Activated naive CD8-positive, alpha-beta T cell treated with anti-CD3 and anti-CD28 coated beads, Interleukin-2, amount 10 ng/mL, durations not matched to agents 7 days and 5 days (primary cell): Measurements from ENCODE around the gene PRKAR2B. TPM values are rescaled to one million over a fixed set of nuclear protein-coding genes. Genes with fewer than 3 reads are reported as not detected.

ENCODE experiments used
- ATAC-seq: fragments of 150-1000 bp; cut with Tn5 transposase; one replicate; pipeline ENCODE4 v1.10.0; 2021; ENCODE audit warnings: low read depth, moderate library complexity
- POLR2A ChIA-PET: fragments of 350-600 bp; sonication (Branson Sonifier 250); formaldehyde crosslinking; loops from one replicate; lab custom pipeline; 2021; ENCODE audit warnings: antibody characterized with exemption; lab: Charles Lee
- DNase-seq: peaks from one replicate; pipeline ENCODE4 v3.0.0; 2021
- H3K27ac Mint-ChIP-seq: one replicate; pipeline ENCODE4 v1.8.0; 2022; ENCODE audit warnings: mild to moderate bottlenecking, mixed read lengths
- H3K27me3 Mint-ChIP-seq: one replicate; pipeline ENCODE4 v1.8.0; 2022; ENCODE audit warnings: mild to moderate bottlenecking, moderate library complexity, mixed read lengths
- H3K36me3 Mint-ChIP-seq: one replicate; pipeline ENCODE4 v1.8.0; 2021; ENCODE audit warnings: mild to moderate bottlenecking, mixed read lengths
- H3K4me1 Mint-ChIP-seq: one replicate; pipeline ENCODE4 v1.8.0; 2021; ENCODE audit warnings: mixed read lengths
- H3K4me3 Mint-ChIP-seq: one replicate; pipeline ENCODE4 v1.8.0; 2022; ENCODE audit warnings: mild to moderate bottlenecking, moderate library complexity, mixed read lengths
- H3K9me3 Mint-ChIP-seq: one replicate; pipeline ENCODE4 v1.8.0; 2021; ENCODE audit warnings: mixed read lengths
- total RNA-seq, 2 experiments: library from RNA; stranded (reverse); gene quantifications; one replicate each; pipeline ENCODE4 v1.2.3, GENCODE V29; 2021

Gene PRKAR2B
- total RNA-seq, 2 experiments from 2014 or later = 1.4 to 1.6 TPM

DNA sequence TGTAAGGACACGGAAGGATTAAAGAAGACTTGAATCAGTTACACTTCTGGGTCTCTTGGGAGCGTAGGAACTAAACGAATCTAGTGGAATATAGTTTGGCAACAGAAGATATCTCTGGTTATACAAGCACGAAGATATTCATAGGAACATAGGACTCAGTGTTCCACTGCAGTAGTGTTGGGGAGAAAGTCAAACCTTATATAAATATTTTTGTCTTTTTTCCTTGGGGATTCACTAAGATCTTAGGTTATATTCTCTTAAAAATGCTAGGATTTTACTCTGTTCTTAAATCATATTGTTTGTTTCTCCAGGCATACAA, 21.4 kb downstream of the PRKAR2B start:
- H3K27me3 Mint-ChIP-seq = peaks cover 7% of the 10 kb centered on the region
- H3K4me1 Mint-ChIP-seq = peaks cover 6% of the 10 kb centered on the region
- ATAC-seq = no peak
- POLR2A ChIA-PET = no interaction called here
- H3K27ac Mint-ChIP-seq = no peak overlapping the region
- H3K9me3 Mint-ChIP-seq = no peaks in the 10 kb centered on the region
- no peak overlapping the region for H3K4me3 Mint-ChIP-seq
- H3K36me3 Mint-ChIP-seq = no peaks in the 10 kb centered on the region
- no peak for DNase-seq

DNA sequence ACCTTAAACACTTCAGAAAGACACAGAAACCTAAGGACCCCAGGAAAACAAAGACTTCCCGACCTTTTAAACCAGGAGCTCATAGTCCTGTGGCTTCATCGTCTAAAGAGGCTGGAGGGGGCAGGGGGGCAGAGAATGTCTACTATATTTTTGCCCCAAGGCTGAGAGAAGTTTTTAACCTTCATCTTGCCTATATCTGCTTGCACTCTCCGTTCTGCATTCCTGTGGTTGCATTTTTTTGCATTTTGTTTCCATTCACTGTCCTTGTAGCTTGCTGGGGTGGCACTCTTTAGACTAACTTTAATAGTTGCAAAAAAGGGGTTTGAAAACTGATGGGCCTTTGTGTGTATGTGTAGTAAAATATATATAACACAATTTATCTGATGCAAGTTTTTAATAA, 23.7 kb downstream of the PRKAR2B start:
- peaks cover 6% of the 10 kb centered on the region for H3K4me1 Mint-ChIP-seq
- no peak for DNase-seq
- peaks cover 10% of the 10 kb centered on the region for H3K27me3 Mint-ChIP-seq
- no peaks in the 10 kb centered on the region for H3K9me3 Mint-ChIP-seq
- H3K36me3 Mint-ChIP-seq = no peaks in the 10 kb centered on the region
- no peak overlapping the region for H3K27ac Mint-ChIP-seq
- H3K4me3 Mint-ChIP-seq = no peak overlapping the region
- POLR2A ChIA-PET = no interaction called here
- ATAC-seq = no peak

DNA sequence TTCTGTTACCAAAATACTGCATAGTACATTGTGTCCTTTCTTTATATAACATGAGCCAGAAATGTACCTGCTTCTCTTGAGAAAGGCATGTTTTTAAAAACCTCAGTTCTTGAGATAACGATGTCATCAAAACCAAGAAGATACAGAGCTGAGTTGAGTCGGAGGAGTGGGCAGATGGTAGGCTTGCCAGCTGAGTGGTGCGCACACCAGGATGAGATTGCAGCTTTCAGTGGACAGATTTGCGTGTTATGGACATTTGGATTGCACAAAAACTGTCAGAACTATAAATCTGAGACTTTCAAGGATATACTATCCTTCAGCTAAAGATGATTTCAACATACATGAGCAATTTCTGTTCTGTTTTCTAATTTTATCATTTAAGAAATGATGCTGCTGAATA, 25.0 kb downstream of the PRKAR2B start:
- H3K9me3 Mint-ChIP-seq = no peaks in the 10 kb centered on the region
- H3K27ac Mint-ChIP-seq = no peak overlapping the region
- no peak overlapping the region for H3K4me3 Mint-ChIP-seq
- POLR2A ChIA-PET = no interaction called here
- H3K36me3 Mint-ChIP-seq = no peaks in the 10 kb centered on the region
- peaks cover 11% of the 10 kb centered on the region for H3K27me3 Mint-ChIP-seq
- peaks cover 6% of the 10 kb centered on the region for H3K4me1 Mint-ChIP-seq
- no peak for DNase-seq
- no peak for ATAC-seq

DNA sequence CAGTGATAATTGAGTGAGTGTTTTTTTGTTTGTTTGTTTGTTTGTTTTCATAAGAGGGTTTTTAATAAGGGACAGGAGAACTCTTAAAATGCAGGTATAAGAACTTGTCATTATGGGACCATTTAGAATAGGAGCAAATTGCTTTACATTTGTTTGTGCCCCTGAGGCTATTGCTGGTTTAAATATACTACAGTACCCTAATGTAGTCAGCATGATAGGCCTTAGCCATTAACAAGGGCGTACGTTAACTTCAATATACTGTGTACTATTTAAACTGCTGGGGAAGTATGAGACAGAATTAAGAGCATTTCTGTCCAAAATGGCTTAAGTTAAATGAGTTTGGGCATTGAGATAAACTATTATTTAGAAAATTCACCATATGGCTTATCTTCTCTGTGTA, 26.2 kb downstream of the PRKAR2B start:
- Mint-ChIP-seq H3K9me3 (no peaks in the 10 kb centered on the region), H3K36me3 (no peaks in the 10 kb centered on the region), H3K27ac (no peak overlapping the region), H3K27me3 (peaks cover 8% of the 10 kb centered on the region), H3K4me3 (no peak overlapping the region), H3K4me1 (peaks cover 6% of the 10 kb centered on the region)
- DNase-seq = no peak
- no peak for ATAC-seq
- POLR2A ChIA-PET = no interaction called here

DNA sequence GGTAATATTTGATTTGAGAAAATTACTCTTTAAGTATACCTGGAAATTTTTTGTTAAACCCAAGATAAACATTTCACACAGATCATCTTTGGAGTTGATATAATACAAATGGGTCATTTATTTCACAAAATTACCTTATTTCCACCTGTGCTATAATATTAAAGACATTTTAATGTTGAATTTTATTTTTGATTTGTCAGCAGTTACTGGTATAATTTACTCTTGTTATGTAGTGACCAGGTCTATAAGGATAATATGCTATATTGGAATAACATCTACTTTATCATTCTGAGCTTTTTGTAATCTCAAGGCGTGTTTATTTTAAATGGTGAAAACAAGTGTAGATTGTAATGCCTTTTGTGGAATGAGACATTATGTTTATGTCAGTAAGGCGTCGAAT, 26.6 kb downstream of the PRKAR2B start:
- Mint-ChIP-seq H3K36me3 (no peaks in the 10 kb centered on the region), H3K4me1 (peaks cover 6% of the 10 kb centered on the region), H3K27me3 (peaks cover 6% of the 10 kb centered on the region), H3K27ac (no peak overlapping the region), H3K4me3 (no peak overlapping the region), H3K9me3 (no peaks in the 10 kb centered on the region)
- ATAC-seq (no peak), DNase-seq (no peak)
- POLR2A ChIA-PET = no interaction called here

DNA sequence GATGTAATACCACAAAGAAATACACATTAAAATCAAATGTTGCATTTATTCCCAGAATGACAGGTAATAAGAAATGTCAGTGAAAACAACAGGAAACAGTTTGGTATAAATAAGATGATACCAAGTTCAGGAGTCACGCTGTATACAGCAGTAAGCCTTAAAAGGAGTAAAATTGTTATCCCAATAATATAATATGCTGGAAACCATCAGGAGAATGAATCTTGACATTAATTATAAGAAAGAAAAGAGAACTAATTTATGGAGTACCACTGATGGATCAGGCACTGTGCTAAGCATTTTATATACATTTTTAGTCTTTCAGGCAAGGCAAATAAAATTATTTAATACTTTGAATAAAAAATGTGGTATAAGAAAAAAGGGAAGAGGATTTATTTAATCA, 27.6 kb downstream of the PRKAR2B start:
- Mint-ChIP-seq H3K9me3 (no peaks in the 10 kb centered on the region), H3K36me3 (no peaks in the 10 kb centered on the region), H3K4me3 (no peak overlapping the region), H3K27me3 (peaks cover 6% of the 10 kb centered on the region), H3K27ac (no peak overlapping the region), H3K4me1 (peaks cover 6% of the 10 kb centered on the region)
- POLR2A ChIA-PET = no interaction called here
- DNase-seq = no peak
- no peak for ATAC-seq

DNA sequence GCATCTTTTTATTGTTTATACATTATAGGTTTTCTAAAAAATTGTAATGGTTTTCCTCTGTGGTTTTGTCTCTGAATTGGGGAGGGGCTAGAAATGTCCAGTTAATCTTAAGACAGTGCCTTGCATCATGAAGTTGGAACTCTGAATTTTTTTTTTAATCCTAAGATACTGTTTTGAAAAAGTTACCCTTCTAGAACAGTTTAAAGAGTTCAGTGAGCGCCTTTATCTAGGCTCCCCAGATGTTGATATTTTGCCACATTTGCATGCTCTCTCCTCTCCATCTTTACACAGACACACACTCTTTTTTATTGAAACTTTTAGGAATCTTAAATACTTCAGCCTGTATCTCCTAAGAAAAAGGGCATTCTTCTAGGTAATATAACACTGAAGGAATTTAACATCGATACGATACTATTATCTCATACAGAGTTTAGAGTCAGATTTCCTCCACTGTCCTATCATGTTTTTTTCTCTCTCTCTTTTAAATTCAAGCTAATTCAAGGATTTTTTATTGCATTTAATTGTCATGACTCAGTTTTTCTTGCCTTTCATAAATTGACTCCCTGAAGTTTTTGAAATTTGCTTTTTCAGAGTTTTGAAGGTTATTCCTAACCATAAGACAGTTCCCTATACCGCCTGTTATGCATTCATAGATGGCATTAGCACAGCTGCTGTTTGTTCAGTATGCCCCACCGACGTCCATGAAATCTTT, 31.5 kb downstream of the PRKAR2B start:
- no peak for ATAC-seq
- DNase-seq = no peak
- Mint-ChIP-seq H3K36me3 (no peaks in the 10 kb centered on the region), H3K4me3 (no peak overlapping the region), H3K9me3 (no peaks in the 10 kb centered on the region), H3K27ac (no peak overlapping the region), H3K4me1 (peaks cover 3% of the 10 kb centered on the region), H3K27me3 (peaks cover 6% of the 10 kb centered on the region)
- POLR2A ChIA-PET = no interaction called here

DNA sequence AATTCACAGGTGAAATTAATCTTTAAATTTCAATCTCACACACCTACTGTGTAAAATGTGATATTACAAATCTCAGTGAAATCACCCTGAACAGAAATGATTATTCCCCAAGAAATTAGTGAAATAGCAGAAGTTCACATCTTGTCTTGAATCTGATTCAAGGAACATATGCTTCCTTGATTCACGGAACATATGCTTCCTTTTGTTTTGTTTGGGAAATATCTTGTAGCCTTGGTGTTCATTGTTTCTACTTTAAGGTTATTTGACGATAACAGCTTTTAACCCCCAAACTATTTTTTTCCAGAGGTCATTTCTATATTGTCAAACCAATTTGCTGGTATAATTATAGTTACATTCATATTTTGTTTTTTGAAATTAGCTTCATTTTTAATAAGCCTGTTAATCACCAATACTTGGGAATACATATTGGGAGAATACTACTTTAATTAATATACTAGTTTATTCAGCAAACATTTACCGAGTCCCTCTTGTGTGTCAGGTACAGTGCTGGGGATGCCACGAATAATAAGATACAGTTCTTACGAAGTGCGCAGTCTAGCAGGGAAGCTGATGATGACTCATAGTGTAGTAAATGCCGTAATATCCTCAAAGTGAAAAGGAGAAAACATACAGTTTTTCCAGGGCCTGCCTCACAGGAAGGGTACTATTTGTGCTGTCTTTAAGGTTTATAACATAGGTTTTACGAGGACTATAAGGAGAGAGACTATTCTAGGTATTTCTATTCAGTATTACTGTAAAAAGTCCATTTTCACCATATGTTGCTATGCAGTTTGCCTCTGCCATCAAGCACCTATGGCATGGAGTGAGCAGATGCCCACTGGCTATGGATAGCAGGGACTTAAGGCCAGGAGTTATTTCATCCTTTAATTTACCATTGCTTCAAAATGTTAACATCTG, 32.5 kb downstream of the PRKAR2B start:
- Mint-ChIP-seq H3K4me3 (no peak overlapping the region), H3K27me3 (peaks cover 4% of the 10 kb centered on the region), H3K9me3 (no peaks in the 10 kb centered on the region), H3K4me1 (peaks cover 3% of the 10 kb centered on the region), H3K27ac (no peak overlapping the region), H3K36me3 (no peaks in the 10 kb centered on the region)
- POLR2A ChIA-PET = no interaction called here
- ATAC-seq (no peak), DNase-seq (no peak)

DNA sequence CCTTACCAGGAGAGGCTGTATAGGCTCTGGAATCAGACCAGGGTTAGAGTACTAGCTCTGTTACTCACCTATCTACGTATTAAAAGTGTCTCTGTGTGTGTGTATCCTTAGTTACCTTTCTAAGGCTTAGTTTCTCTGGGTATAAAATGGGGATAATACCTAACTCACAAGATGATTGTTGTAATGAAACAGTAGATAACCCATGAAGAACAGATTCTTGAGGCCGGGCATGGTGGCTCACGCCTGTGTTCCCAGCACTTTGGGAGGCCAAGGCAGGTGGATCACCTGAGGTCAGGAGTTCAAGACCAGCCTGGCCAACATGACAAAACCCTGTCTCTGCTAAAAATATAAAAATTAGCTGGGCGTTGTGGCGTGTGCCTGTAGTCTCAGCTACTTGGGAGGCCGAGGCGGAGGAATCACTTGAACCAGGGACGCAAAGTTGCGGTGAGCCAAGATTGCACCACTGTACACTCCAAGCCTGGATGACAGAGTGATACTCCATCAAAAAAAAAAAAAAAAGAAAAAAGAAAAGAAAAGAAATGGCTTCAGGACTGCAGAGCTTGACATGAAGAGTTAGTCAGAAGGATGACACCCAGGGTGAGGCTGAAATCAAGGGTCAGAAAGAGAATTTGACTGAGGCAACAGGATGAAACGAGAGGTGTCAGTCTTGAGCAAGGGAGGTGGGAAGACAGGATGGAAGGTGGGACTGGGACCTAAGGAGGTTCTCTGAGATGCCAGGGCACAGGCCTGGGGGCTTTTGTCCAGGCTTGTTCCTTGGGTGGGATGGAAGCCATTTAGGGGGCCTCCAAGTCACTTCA, 33.4 kb downstream of the PRKAR2B start:
- Mint-ChIP-seq H3K36me3 (no peaks in the 10 kb centered on the region), H3K4me3 (no peak overlapping the region), H3K27ac (no peak overlapping the region), H3K4me1 (peaks cover 3% of the 10 kb centered on the region), H3K9me3 (no peaks in the 10 kb centered on the region), H3K27me3 (peaks cover 4% of the 10 kb centered on the region)
- no peak for ATAC-seq
- DNase-seq = no peak
- POLR2A ChIA-PET = no interaction called here

DNA sequence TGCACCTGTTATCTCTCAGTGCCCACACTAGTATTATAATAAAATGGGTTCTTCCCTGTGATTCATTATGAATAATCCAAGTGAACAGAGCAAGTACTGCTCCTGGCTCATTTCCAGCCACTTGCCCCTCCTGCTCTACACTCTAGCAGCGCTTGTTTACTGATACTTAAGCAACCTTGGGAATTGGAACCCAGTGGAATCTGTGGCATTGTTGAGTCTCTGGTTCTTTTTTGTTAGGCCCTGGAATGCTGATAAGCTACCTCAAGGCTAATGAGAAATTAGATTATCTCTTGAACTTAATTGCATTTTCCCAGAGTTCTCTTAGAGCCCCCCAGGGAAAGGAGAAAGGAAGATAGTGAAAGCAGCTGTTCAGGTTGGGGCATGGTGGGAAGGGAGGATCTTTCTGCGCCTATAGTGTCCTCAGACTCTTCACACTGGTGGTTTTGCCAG, 34.0 kb downstream of the PRKAR2B start:
- Mint-ChIP-seq H3K4me3 (no peak overlapping the region), H3K27ac (no peak overlapping the region), H3K4me1 (peaks cover 3% of the 10 kb centered on the region), H3K9me3 (no peaks in the 10 kb centered on the region), H3K36me3 (no peaks in the 10 kb centered on the region), H3K27me3 (no peaks in the 10 kb centered on the region)
- no peak for DNase-seq
- ATAC-seq = no peak
- POLR2A ChIA-PET = no interaction called here

DNA sequence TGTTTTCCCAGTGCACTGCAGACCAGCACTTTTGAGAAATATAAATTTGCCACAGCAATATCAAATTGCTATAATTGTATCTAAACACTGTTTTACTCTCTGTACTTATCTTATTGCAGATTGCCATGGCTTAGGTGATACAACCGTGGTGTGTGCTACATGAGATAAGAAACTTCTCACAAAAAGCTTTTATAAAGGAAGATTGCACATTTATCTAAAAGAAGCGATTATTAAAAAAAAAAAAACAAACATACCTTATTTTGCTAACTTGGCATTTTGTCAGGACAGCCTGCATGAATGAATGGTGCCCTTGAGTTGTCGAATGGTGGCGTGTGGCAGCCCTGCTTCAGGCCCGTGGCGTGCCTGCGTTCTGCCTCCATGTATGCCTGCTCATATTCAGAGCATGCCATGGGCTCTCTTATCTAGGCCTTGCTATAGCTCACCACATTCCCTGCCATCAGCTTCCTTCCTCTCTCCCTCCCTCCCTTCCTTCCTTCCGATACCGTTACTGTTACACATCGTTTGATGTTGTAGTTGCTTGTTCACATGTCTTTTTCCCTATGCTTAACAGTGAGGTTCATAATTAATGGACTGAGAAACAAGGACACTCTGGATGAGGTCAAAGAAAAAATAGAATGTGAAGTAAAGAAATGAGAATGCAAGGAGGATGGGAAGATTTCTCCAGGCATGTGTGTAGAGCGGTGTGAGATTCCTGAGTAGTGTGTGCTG, 34.9 kb downstream of the PRKAR2B start:
- no peak overlapping the region for H3K4me3 Mint-ChIP-seq
- no peaks in the 10 kb centered on the region for H3K36me3 Mint-ChIP-seq
- POLR2A ChIA-PET = no interaction called here
- no peak overlapping the region for H3K27ac Mint-ChIP-seq
- ATAC-seq (no peak), DNase-seq (no peak)
- no peaks in the 10 kb centered on the region for H3K9me3 Mint-ChIP-seq
- peaks cover 3% of the 10 kb centered on the region for H3K4me1 Mint-ChIP-seq
- H3K27me3 Mint-ChIP-seq = no peaks in the 10 kb centered on the region

DNA sequence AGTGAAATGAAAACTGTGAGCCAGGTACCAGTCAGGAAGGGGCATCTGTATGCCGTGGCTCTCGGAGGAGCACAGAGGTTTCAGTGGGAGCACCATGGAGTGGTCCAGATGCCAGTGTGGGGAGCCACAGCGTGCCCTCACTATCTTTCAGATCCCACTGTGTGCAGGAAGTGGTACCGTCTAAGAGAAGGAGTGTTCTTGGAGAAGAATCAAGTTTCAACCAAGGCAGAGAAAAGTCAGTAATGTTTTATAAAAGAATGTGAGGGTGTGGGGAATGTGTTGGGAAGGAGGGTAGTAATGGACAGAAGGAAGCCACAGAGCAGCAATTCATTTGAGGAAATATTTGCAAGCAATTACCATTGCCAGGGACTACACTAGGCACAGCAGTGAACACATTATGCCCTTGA, 35.6 kb downstream of the PRKAR2B start:
- Mint-ChIP-seq H3K27me3 (no peaks in the 10 kb centered on the region), H3K36me3 (no peaks in the 10 kb centered on the region), H3K27ac (no peak overlapping the region), H3K9me3 (no peaks in the 10 kb centered on the region), H3K4me1 (peaks cover 3% of the 10 kb centered on the region), H3K4me3 (no peak overlapping the region)
- ATAC-seq = no peak
- POLR2A ChIA-PET = no interaction called here
- no peak for DNase-seq

DNA sequence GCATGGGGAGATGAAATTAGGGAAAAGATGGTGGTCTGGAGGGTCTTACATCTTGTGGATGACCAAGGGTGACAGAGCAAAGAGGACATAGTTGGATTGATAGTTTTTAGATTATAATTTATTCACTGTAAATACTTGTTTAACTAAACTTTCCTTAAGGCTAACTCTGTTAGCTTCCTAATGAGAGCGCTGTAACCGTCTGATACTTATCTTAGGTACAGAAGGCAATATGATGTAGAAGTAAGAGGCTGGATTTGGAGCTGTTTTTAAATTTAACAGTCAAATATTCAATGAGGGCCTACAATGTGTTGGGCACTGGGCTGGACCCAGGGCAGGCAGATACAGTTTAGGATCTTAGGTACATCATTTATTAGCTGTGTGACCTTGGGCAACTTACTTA, 36.0 kb downstream of the PRKAR2B start:
- no peak overlapping the region for H3K27ac Mint-ChIP-seq

More for the DNA sequence above, 36.0 kb downstream of the PRKAR2B start:
- peaks cover 3% of the 10 kb centered on the region for H3K4me1 Mint-ChIP-seq
- DNase-seq = no peak
- H3K9me3 Mint-ChIP-seq = no peaks in the 10 kb centered on the region
- H3K36me3 Mint-ChIP-seq = no peaks in the 10 kb centered on the region
- no peak for ATAC-seq
- no peaks in the 10 kb centered on the region for H3K27me3 Mint-ChIP-seq
- POLR2A ChIA-PET = no interaction called here
- no peak overlapping the region for H3K4me3 Mint-ChIP-seq
